H9 (cell line): ENCODE data around the gene FADS2. TPM values are rescaled to one million over a fixed set of nuclear protein-coding genes. Genes with fewer than 3 reads are reported as not detected.

Experiments used
- DNase-seq: peaks from one replicate; pipeline ENCODE4 v3.0.0-alpha.2; 2017
- H2AFZ ChIP-seq: one replicate; pipeline ENCODE4 v1.6.1; 2013; ENCODE audit warnings: mild to moderate bottlenecking, low read length, control low read depth, moderate library complexity
- H2AK5ac ChIP-seq: 2 replicates; pipeline ENCODE4 v1.6.1; 2013; ENCODE audit warnings: low read length, control low read depth, mixed read lengths; ENCODE audit not compliant: insufficient read length
- H2BK120ac ChIP-seq: one replicate; pipeline ENCODE4 v1.6.1; 2013; ENCODE audit warnings: low read depth, mild to moderate bottlenecking, low read length, control low read depth, inconsistent platforms; ENCODE audit not compliant: poor library complexity, severe bottlenecking
- H2BK12ac ChIP-seq: 2 replicates; pipeline ENCODE4 v1.6.1; 2013; ENCODE audit warnings: low read length, control low read depth, mixed read lengths, low read depth; ENCODE audit not compliant: insufficient read length
- H2BK15ac ChIP-seq: 2 replicates; pipeline ENCODE4 v1.6.1; 2013; ENCODE audit warnings: low read depth, low read length, control low read depth
- H2BK20ac ChIP-seq: one replicate; pipeline ENCODE4 v1.6.1; 2013; ENCODE audit warnings: low read depth, mild to moderate bottlenecking, low read length, control low read depth, inconsistent platforms; ENCODE audit not compliant: poor library complexity, severe bottlenecking
- H2BK5ac ChIP-seq: 2 replicates; pipeline ENCODE4 v1.6.1; 2013; ENCODE audit warnings: low read length, control low read depth, mixed read lengths; ENCODE audit not compliant: insufficient read length
- H3K14ac ChIP-seq: 2 replicates; pipeline ENCODE4 v1.6.1; 2013; ENCODE audit warnings: low read length, control low read depth; ENCODE audit not compliant: insufficient read depth
- H3K18ac ChIP-seq: 2 replicates; pipeline ENCODE4 v1.6.1; 2013; ENCODE audit warnings: low read depth, mild to moderate bottlenecking, mixed read lengths, low read length, control low read depth; ENCODE audit not compliant: insufficient read length
- H3K23ac ChIP-seq: 2 replicates; pipeline ENCODE4 v1.6.1; 2013; ENCODE audit warnings: low read length, control low read depth, mixed read lengths, low read depth; ENCODE audit not compliant: insufficient read length
- H3K23me2 ChIP-seq: 2 replicates; pipeline ENCODE4 v1.6.1; 2013; ENCODE audit warnings: low read depth, mild to moderate bottlenecking, mixed read lengths, low read length, control low read depth; ENCODE audit not compliant: insufficient read length, poor library complexity, severe bottlenecking
- H3K27ac ChIP-seq: 2 replicates; pipeline ENCODE4 v1.5.1; 2013; ENCODE audit warnings: low read length, control low read depth, mixed read lengths, low read depth; ENCODE audit not compliant: insufficient read length
- H3K27me3 ChIP-seq: 2 replicates; pipeline ENCODE4 v1.6.1; 2013; ENCODE audit warnings: low read length, control low read depth, inconsistent platforms; ENCODE audit not compliant: insufficient read depth
- H3K4ac ChIP-seq: 2 replicates; pipeline ENCODE4 v1.6.1; 2013; ENCODE audit warnings: low read depth, mild to moderate bottlenecking, control low read depth, inconsistent platforms, low read length, moderate library complexity
- H3K4me1 ChIP-seq: 2 replicates; pipeline ENCODE4 v1.6.1; 2013; ENCODE audit warnings: low read length, control low read depth, inconsistent platforms; ENCODE audit not compliant: insufficient read depth
- H3K4me2 ChIP-seq: 2 replicates; pipeline ENCODE4 v1.6.1; 2013; ENCODE audit warnings: low read length, control low read depth, mixed read lengths; ENCODE audit not compliant: insufficient read length, insufficient read depth
- H3K56ac ChIP-seq: 2 replicates; pipeline ENCODE4 v1.6.1; 2013; ENCODE audit warnings: low read depth, mild to moderate bottlenecking, mixed read lengths, low read length, control low read depth; ENCODE audit not compliant: insufficient read length
- H3K79me1 ChIP-seq: 2 replicates; pipeline ENCODE4 v1.6.1; 2013; ENCODE audit warnings: low read depth, mild to moderate bottlenecking, moderate library complexity, low read length, control low read depth, inconsistent platforms; ENCODE audit not compliant: insufficient read depth, poor library complexity, severe bottlenecking
- H3K79me2 ChIP-seq: 2 replicates; pipeline ENCODE4 v1.6.1; 2013; ENCODE audit warnings: low read length, control low read depth, inconsistent platforms; ENCODE audit not compliant: insufficient read depth
- H3K9ac ChIP-seq: 2 replicates; pipeline ENCODE4 v1.6.1; 2013; ENCODE audit warnings: low read length, control low read depth, mixed read lengths; ENCODE audit not compliant: insufficient read length; ENCODE audit errors: extremely low read depth
- H3K9me3 ChIP-seq: one replicate; pipeline ENCODE4 v1.6.1; 2013; ENCODE audit warnings: low read depth, low read length, inconsistent platforms; ENCODE audit not compliant: control insufficient read depth
- H3T11ph ChIP-seq: one replicate; pipeline ENCODE4 v1.6.1; 2013; ENCODE audit warnings: mild to moderate bottlenecking, low read length, control low read depth, inconsistent platforms
- H4K20me1 ChIP-seq: one replicate; pipeline ENCODE4 v1.6.1; 2013; ENCODE audit not compliant: control insufficient read depth, insufficient read length, insufficient read depth
- H4K5ac ChIP-seq: 2 replicates; pipeline ENCODE4 v1.6.1; 2013; ENCODE audit warnings: low read depth, mild to moderate bottlenecking, mixed read lengths, low read length, control low read depth; ENCODE audit not compliant: insufficient read length
- H4K8ac ChIP-seq: replicated peaks from 2 replicates; pipeline ENCODE4 v1.6.1; 2013; ENCODE audit warnings: low read length, control low read depth, mixed read lengths, low read depth; ENCODE audit not compliant: insufficient read length
- H4K91ac ChIP-seq: 2 replicates; pipeline ENCODE4 v1.6.1; 2013; ENCODE audit warnings: low read depth, mild to moderate bottlenecking, moderate library complexity, mixed read lengths, low read length, control low read depth; ENCODE audit not compliant: insufficient read length
- H3K27ac Mint-ChIP-seq, 3 experiments: 2 replicates in 2 of 3; 3 replicates in 1 of 3; pipeline ENCODE4 v1.8.0; 2020 to 2021; ENCODE audit warnings: mixed read lengths in 3 of 3, mild to moderate bottlenecking in 1 of 3, moderate library complexity in 1 of 3
- H3K27me3 Mint-ChIP-seq: 2 replicates; pipeline ENCODE4 v1.8.0; 2021; ENCODE audit warnings: low read depth, mild to moderate bottlenecking, moderate library complexity, mixed read lengths
- H3K36me3 Mint-ChIP-seq, 3 experiments: 2 replicates in 2 of 3; 3 replicates in 1 of 3; pipeline ENCODE4 v1.8.0; 2020 to 2021; ENCODE audit warnings: low read depth in 3 of 3, mixed read lengths in 3 of 3; ENCODE audit not compliant: insufficient read depth in 1 of 3
- H3K4me1 Mint-ChIP-seq, 2 experiments: 2 replicates each; pipeline ENCODE4 v1.8.0; 2020; ENCODE audit warnings: mixed read lengths in 2 of 2
- H3K4me3 Mint-ChIP-seq, 2 experiments: 2 replicates in 1 of 2; 3 replicates in 1 of 2; pipeline ENCODE4 v1.8.0; 2020 to 2021; ENCODE audit warnings: mild to moderate bottlenecking in 2 of 2, mixed read lengths in 2 of 2, moderate library complexity in 1 of 2
- H3K9me3 Mint-ChIP-seq, 2 experiments: 2 replicates in 1 of 2; 3 replicates in 1 of 2; pipeline ENCODE4 v1.8.0; 2020; ENCODE audit warnings: mild to moderate bottlenecking in 2 of 2, mixed read lengths in 2 of 2, moderate library complexity in 1 of 2
- CTCF ChIP-seq: fragments of 200-600 bp; sonication (generic); conservative IDR thresholded peaks from 3 replicates; pipeline ENCODE4 v1.8.0; 2021; ENCODE audit warnings: antibody characterized with exemption, mild to moderate bottlenecking
- WGBS: extraction: QIAGEN DNeasy Blood & Tissue Kit; methylation state at CpG from one replicate; pipeline ENCODE4 v1.1.7; 2013; ENCODE audit warnings: missing lambda C conversion rate, low lambda C conversion rate, mixed read lengths; ENCODE audit not compliant: insufficient read length; ENCODE audit errors: extremely low coverage; 5-methylcytosine and 5-hydroxymethylcytosine counted together
- total RNA-seq: library from RNA; stranded (reverse); gene quantifications from 2 replicates; pipeline ENCODE4 v1.2.1, GENCODE V29; 2021

The FADS2 gene
- total RNA-seq, 1 experiment from 2014 or later = 322 TPM

DNA sequence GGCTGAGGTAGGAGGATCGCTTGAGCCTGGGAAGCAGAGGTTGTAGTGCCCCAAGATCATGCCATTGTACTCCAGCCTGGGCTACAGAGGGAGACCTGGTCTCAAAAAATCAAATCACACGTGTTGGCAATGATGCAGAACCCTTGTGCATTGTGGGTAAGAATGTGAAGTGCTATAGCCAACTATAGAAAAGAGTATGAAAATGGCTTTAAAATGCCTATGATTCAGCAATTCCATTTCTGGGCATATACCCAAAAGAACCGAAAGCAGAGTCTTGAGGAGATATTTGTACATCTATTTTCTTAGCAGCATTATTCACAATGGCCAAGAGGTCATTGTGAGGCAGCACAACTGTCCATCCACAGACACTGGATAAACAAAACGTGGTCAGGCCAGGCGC lies 65.9 kb downstream of the FADS2 start:
- no peaks in the 10 kb centered on the region for H3K36me3 Mint-ChIP-seq
- no peak overlapping the region for H2BK5ac ChIP-seq
- no peaks in the 10 kb centered on the region for H3K79me1 ChIP-seq
- no peak overlapping the region for H3K4me2 ChIP-seq
- H2BK120ac ChIP-seq = no peak overlapping the region
- no peak overlapping the region for H4K91ac ChIP-seq
- H3K4ac ChIP-seq = no peak overlapping the region
- no peaks in the 10 kb centered on the region for H4K20me1 ChIP-seq
- no peak overlapping the region for H2BK12ac ChIP-seq
- H3K23ac ChIP-seq = no peak overlapping the region
- no peaks in the 10 kb centered on the region for H3K79me2 ChIP-seq
- DNase-seq = no peak
- TF ChIP-seq CTCF = no peak
- H3K27ac ChIP-seq = no peak overlapping the region
- no peak overlapping the region for H3T11ph ChIP-seq
- H3K27me3 Mint-ChIP-seq = peaks cover 2% of the 10 kb centered on the region
- H3K27me3 ChIP-seq = no peaks in the 10 kb centered on the region
- no peak overlapping the region for H4K5ac ChIP-seq
- WGBS = no CpG with 5 or more reads among the region's 5 CpGs
- H3K4me3 Mint-ChIP-seq = no peak overlapping the region
- H3K4me1 Mint-ChIP-seq = peaks cover 0 to 21% of the 10 kb centered on the region in 2 experiments; a peak in 2 of 4 replicates
- no peak overlapping the region for H2BK20ac ChIP-seq
- no peaks in the 10 kb centered on the region for H3K4me1 ChIP-seq
- H3K18ac ChIP-seq = no peak overlapping the region
- no peak overlapping the region for H2AK5ac ChIP-seq
- H2AFZ ChIP-seq = no peak overlapping the region
- H3K56ac ChIP-seq = no peak overlapping the region
- H2BK15ac ChIP-seq = no peak overlapping the region
- no peak overlapping the region for H3K14ac ChIP-seq
- no peaks in the 10 kb centered on the region for H3K9me3 Mint-ChIP-seq
- no peaks in the 10 kb centered on the region for H3K9me3 ChIP-seq
- H3K23me2 ChIP-seq = peaks cover 9% of the 10 kb centered on the region
- no peak overlapping the region for H4K8ac ChIP-seq
- H3K27ac Mint-ChIP-seq = no peak overlapping the region
- no peak overlapping the region for H3K9ac ChIP-seq
